BE2C (cell line): Measurements from ENCODE around the gene CD22.
"Not testable (repeated sequence)": the region's sequence is repeated elsewhere in the genome, so short reads cannot be mapped to it uniquely, and the experiment has no call there.

Source experiments
- DNase-seq: peaks from one replicate; pipeline ENCODE4 v3.0.0-alpha.2; 2020
- H3K27me3 ChIP-seq: fragments of 250-450 bp; sonication (Bioruptor Pico); 2 replicates; pipeline ENCODE4 v1.5.1; 2020; ENCODE audit warnings: mild to moderate bottlenecking
- H3K36me3 ChIP-seq: fragments of 250-450 bp; sonication (Bioruptor Pico); 2 replicates; pipeline ENCODE4 v1.5.1; 2020; ENCODE audit warnings: mild to moderate bottlenecking
- H3K4me1 ChIP-seq: fragments of 250-450 bp; sonication (Bioruptor Pico); 2 replicates; pipeline ENCODE4 v1.5.1; 2020
- H3K4me3 ChIP-seq: 2 replicates; pipeline ENCODE4 v1.5.1; 2011; ENCODE audit warnings: low read depth, low read length
- H3K9me3 ChIP-seq: fragments of 250-450 bp; sonication (Bioruptor Pico); 2 replicates; pipeline ENCODE4 v1.5.1; 2020
- TF ChIP-seq, protein P1 (sequence below): IDR thresholded peaks from 2 replicates; pipeline ENCODE4 v1.5.1; 2012; ENCODE audit warnings: mild to moderate bottlenecking, low read depth, low read length

CD22 gene

DNA sequence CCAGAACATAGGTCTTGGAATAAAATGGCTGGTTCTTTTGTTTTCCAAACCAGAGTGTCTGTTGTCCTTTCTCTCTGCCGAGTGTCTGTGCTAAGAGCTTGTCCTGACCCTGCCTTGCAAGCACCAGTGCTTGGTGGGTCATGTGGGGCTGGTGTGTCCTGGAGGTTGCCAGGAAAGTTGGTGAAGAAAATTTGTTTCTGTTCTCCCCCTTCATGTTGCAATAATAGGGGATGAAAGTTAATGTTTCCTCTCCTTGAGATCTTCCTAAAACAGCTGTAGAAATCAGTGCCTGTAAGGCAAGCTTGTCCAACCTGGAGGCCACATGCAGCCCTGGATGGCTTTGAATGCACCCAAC lies 43.9 kb upstream of the CD22 start:
- no peak for DNase-seq
- H3K4me3 ChIP-seq = no peak overlapping the region
- TF ChIP-seq, protein P1, sequence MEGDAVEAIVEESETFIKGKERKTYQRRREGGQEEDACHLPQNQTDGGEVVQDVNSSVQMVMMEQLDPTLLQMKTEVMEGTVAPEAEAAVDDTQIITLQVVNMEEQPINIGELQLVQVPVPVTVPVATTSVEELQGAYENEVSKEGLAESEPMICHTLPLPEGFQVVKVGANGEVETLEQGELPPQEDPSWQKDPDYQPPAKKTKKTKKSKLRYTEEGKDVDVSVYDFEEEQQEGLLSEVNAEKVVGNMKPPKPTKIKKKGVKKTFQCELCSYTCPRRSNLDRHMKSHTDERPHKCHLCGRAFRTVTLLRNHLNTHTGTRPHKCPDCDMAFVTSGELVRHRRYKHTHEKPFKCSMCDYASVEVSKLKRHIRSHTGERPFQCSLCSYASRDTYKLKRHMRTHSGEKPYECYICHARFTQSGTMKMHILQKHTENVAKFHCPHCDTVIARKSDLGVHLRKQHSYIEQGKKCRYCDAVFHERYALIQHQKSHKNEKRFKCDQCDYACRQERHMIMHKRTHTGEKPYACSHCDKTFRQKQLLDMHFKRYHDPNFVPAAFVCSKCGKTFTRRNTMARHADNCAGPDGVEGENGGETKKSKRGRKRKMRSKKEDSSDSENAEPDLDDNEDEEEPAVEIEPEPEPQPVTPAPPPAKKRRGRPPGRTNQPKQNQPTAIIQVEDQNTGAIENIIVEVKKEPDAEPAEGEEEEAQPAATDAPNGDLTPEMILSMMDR = no peak
- no peaks in the 10 kb centered on the region; the same call in 1 of the 2 replicates for H3K27me3 ChIP-seq
- H3K9me3 ChIP-seq = no peaks in the 10 kb centered on the region
- H3K36me3 ChIP-seq = no peaks in the 10 kb centered on the region
- peaks cover 2% of the 10 kb centered on the region; the same call in 1 of the 2 replicates for H3K4me1 ChIP-seq

DNA sequence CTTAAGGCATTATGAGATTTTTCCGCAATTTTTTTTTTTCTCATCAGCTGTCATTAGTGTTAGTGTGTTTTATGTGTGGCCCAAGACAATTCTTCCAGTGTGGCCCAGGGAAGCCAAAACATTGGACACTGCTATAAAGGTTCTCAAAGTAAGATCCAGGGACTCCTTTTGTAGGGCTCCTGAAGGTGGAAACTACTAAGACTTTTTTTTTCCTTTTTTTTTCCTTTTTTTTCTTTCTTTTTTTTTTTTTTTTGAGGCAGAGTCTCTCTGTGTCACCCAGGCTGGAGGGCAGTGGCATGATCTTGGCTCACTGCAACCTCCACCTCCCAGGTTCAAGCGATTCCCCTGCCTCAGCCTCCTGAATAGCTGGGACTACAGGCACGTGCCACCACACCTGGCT lies 43.5 kb upstream of the CD22 start:
- H3K9me3 ChIP-seq, H3K4me1 ChIP-seq, H3K36me3 ChIP-seq, H3K4me3 ChIP-seq, DNase-seq, H3K27me3 ChIP-seq: not testable (repeated sequence)

DNA sequence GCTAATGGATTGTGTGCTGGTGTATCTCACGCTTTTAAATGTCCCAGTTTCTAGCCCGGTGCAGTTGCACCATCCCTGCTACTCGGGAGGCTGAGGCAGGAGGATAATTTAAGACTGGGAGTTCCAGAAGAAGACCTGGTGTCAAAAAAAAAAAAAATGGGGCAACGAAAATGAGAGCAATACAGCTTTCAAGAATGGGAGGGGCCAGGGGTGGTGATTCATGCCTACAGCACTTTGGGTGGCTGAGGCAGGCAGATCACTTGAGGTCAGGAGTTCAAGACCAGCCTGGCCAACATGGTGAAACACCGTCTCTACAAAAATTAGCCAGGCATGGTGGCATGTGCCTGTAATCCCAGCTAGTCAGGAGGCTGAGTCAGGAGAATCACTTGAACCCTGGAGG lies 42.9 kb upstream of the CD22 start:
- not testable (repeated sequence) for H3K36me3 ChIP-seq, H3K4me3 ChIP-seq, H3K27me3 ChIP-seq, H3K4me1 ChIP-seq, H3K9me3 ChIP-seq, DNase-seq

DNA sequence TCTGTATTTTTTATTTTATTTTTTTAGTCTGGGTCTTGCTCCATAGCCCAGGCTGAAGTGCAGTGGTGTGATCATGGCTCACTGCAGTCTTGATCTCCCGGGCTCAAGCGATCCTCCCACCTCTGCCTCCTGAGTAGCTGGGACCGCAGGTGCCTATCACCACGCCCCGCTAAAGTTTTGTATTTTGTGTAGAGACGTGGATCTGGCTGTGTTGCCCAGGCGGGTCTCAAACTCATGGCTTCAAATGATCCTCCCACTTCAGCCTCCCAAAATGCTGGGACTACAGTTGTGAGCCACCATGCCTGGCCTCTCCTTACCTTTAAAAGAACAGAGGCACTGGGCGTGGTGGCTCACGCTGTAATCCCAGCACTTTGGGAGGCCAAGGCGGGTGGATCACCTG lies 41.3 kb upstream of the CD22 start:
- DNase-seq = no peak
- Histone ChIP-seq H3K4me1 (no peaks in the 10 kb centered on the region), H3K9me3 (no peaks in the 10 kb centered on the region), H3K36me3 (no peaks in the 10 kb centered on the region), H3K27me3 (peaks cover 14% of the 10 kb centered on the region), H3K4me3 (no peak overlapping the region)
- TF ChIP-seq, protein P1 = no peak

DNA sequence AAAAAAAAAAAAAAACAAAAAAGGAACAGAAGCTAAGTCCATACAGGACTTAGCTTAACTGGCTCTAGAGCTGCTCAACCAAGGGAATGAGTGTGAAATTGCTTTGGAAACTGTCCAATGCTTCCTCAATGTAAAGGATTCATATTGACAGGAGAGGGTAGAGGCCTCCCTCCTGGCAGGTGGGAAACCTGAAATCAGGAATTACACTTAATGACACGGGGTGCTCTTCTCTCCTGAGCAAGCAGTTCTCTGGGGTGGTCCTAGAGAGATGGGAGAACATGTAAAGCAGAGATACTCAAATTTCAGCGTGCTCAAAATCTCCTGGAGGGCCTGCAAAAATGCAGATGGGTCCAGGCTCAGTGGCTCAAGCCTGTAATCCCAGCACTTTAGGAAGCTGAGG lies 40.7 kb upstream of the CD22 start:
- no peak for DNase-seq
- Histone ChIP-seq H3K4me3 (no peak overlapping the region), H3K4me1 (no peaks in the 10 kb centered on the region), H3K27me3 (peaks cover 20% of the 10 kb centered on the region), H3K36me3 (no peaks in the 10 kb centered on the region), H3K9me3 (no peaks in the 10 kb centered on the region)
- TF ChIP-seq, protein P1 = no peak

DNA sequence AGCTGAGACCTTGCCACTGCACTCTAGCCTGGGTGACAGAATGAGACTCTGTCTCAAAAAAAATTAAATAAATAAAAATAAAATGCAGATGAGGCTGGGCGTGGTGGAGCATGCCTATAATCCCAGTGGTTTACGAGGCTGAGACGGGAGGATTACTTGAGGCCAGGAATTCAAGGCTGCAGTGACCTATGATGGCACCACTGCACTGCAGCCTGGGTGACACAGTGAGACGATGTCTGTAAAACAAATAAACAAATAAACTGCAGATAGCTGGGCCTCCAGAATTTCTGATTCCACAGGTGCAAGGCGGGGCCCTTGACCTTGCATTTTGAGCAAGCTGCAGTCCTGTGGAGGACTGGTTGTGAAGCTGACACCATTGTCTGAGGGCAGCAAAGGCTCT lies 40.1 kb upstream of the CD22 start:
- no peaks in the 10 kb centered on the region for H3K9me3 ChIP-seq
- no peak overlapping the region for H3K4me3 ChIP-seq
- no peaks in the 10 kb centered on the region for H3K4me1 ChIP-seq
- H3K27me3 ChIP-seq = peaks cover 26% of the 10 kb centered on the region
- H3K36me3 ChIP-seq = no peaks in the 10 kb centered on the region
- TF ChIP-seq, protein P1 = no peak
- no peak for DNase-seq

DNA sequence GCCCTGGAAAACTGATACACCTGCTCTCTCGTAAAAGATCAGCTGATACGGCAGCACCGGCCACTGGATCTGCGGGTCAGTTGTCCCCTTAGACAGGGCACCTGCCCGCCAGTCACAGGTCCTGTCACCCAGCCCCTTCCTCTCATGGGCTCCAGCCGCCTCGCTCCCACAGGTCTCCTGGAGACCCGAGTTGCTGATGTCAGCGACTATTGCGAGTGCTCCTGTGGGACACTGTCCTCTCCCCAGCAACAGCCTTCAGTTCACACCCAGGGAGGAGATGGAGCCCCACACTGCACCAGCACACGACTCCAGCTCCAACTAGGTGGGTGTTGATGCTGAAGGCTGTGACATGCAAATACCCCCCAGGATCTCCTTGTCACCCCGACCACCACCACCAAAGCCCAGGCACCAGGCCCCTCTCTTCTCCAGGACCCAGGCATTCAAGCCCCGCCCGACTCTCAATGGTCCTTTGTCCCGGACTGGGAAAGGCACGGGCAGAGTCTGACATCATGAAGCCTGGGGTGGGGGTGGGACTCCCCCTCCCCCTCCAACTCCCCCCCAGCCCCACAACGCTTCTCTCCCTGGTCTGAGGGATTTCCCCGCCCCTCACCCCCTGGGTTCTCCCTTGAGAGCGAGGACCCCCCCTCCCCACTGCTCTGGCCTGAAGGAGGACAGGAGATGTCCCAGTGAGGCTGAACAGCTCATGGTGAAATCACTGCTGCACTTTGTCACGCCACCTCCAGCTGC lies 38.4 kb upstream of the CD22 start:
- DNase-seq = no peak
- no peaks in the 10 kb centered on the region for H3K9me3 ChIP-seq
- TF ChIP-seq, protein P1 = no peak
- H3K4me1 ChIP-seq = no peaks in the 10 kb centered on the region
- peaks cover 36% of the 10 kb centered on the region for H3K27me3 ChIP-seq
- H3K36me3 ChIP-seq = no peaks in the 10 kb centered on the region
- H3K4me3 ChIP-seq = no peak overlapping the region
